Jurkat, Clone E6-1 (cell line): ENCODE measurements around the gene ADGRE2. TPM values are rescaled to one million over a fixed set of nuclear protein-coding genes. Genes with fewer than 3 reads are reported as not detected.
"Not testable (repeated sequence)": the region's sequence is repeated elsewhere in the genome, so short reads cannot be mapped to it uniquely, and the experiment has no call there.

Source experiments
- DNase-seq: peaks from one replicate; pipeline ENCODE4 v3.0.0-alpha.2; 2011; ENCODE audit warnings: low read depth, low spot score
- H3K4me3 ChIP-seq: 2 replicates; pipeline ENCODE4 v1.5.1; 2011; ENCODE audit warnings: mild to moderate bottlenecking, low read length, control low read depth, moderate library complexity
- polyA plus RNA-seq: library from polyadenylated mRNA; unstranded; fragments of >200 nt; gene quantifications from one replicate; pipeline ENCODE4 v1.2.1, GENCODE V29; 2012; ENCODE audit warnings: missing spikeins; ENCODE audit not compliant: insufficient read length, insufficient read depth

Gene ADGRE2
- polyA plus RNA-seq: 6.8 TPM

GRCh38 chr19:14778110-14778845 is at the start of gene ADGRE2:
TSS of gene ADGRE2 (minus strand) at chr19:14778560. CDS start at chr19:14776756, 1,804 bp downstream.
- H3K4me3 ChIP-seq: not testable (repeated sequence)
- peak; percentile 48 for DNase-seq

DNA sequence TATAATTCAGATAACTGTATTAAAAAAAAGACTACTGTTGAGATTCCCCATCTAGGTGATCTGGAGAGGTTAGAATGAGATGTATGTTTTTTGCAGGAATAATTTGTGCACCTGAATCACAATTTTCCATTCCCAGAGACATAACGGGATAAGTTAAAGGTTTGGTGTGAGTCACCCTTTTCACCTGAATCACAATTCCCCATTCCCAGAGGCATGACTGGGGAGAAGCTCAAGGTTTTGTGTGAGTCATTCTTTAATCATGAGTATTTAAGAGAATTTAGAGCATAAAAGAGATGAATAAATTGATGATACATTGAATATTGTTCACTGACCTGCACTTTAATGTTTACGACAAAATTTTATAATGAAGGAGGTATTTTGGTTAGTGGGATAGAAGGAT is 47.6 kb upstream of the ADGRE2 start:
- DNase-seq: no peak
- no peak overlapping the region for H3K4me3 ChIP-seq

DNA sequence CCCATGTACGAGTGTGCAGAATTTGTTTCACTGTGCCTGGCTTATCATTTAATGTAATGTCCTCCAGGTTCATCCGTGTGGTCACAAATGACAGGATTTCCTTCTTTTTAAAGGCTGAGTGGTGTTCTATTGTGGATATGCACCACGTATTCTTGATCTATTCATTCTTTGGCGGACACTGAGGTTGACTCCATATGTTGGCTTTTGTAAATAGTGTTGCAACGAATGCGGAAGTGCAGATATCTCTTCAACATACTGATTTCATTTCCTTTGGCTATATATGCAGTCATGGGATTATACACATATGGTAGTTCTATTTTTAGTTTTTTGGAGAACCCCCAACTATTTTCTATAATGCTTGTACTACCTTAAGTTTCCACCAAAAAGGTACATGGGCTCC is 43.6 kb upstream of the ADGRE2 start:
- H3K4me3 ChIP-seq: no peak overlapping the region
- DNase-seq: no peak

- DNase-seq: no peak
Measured at GRCh38 chr19:14818588-14818987, 40.2 kb upstream of the ADGRE2 start.

DNA sequence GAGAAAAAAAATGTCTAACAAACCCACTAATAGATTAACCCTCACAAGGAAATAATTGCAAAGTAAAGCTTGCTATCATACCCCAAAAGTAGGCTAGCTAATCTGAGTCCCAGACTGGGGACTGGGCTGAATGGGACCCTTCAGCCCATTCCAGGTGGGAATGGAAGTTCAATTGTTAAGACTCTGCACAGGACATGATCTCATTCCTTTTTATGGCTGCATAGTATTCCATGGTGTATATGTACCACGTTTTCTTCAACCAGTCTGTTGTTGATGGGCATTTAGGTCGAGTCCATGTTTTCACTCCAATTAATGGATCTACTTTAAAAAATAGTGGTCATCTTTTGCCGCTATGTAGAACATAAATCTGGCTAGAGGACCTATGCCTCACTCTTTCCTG is 38.7 kb upstream of the ADGRE2 start:
- no peak overlapping the region for H3K4me3 ChIP-seq
- no peak for DNase-seq

More at GRCh38 chr19:14818588-14818987, 40.2 kb upstream of the ADGRE2 start:
- no peak overlapping the region for H3K4me3 ChIP-seq

DNA sequence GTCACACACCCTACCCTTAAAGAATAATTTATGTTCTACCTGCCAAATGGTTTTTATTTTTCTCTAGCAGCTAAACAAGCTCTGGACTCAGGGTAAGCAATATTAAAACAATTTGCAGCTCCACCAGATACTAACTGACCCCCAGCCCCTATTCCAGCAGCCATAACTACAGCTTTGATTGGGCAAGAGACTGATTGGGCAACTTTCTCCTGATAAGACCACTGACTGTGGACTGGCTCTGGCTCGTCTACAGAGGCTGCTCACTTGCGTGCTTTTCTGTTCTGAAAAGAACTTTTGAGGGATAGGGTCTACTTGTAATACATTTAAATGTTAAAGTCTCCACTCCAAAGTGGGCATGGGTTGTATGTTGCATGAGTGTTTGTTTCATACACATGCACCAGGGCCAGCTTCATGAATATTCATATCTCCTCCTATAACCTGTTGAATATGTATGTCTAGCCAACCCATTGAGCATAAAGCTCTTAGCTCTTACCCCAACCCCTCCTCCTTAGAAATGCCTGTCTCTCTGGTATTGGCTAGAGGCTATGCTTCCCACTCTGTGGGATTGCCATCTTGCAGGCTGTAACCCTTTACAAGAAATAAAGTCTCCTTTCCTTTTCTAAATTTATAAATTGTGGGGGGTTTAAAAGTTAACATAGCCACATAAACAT is 36.8 kb upstream of the ADGRE2 start:
- H3K4me3 ChIP-seq: no peak overlapping the region
- no peak for DNase-seq

DNA sequence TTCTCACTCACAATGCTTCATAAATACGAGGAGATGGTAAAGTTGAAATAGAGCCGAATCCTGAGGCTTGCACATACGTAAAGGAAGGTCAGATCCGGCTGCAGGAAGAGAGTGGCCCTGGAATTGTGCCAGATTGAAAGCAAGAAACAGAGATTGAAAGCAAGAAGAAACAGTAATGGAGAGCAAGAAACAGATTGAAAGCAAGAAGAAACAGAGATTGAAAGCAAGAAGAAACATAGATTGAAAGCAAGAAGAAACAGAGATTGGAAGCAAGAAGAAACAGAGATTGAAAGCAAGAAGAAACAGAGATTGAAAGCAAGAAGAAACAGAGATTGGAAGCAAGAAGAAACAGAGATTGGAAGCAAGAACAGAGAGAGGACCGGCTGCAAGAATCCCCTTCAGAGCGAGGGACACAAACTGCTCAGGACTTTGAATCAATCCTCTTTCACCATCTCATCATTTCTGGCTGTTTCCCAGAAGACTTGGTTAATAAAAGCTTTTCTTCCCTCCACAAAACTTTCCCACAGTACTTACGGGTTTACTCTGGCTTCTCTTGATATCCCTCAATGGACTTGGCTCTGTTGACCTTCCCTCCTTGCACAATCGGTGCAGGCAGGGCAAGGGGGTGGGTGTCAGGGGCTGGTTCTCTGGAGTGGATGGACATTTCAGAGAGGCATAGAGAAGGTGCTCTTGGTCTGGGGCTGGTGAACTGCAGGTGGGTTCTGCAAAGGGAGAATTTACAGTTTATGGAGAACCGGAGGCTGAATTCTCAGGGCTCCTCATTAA is 31.1 kb upstream of the ADGRE2 start:
- H3K4me3 ChIP-seq: no peak overlapping the region
- DNase-seq: no peak

DNA sequence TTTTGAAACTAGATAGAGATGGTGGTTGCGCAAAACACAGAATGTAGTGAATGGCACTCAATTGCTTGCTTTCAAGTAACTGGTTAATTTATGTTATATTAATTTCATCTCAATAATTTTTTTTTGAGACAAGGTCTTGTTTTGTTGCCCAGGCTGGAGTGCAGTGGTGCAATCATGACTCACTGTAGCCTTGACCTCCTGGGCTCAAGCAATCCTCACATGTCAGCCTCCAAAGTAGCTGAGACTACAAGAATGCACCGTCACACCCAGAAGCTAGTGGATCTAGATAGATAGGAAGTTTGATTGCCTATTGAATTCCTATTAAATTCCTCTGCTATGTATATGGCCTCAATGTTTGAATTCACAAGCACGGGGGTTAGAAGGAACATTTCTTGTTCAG is 26.4 kb upstream of the ADGRE2 start:
- H3K4me3 ChIP-seq: no peak overlapping the region

DNA sequence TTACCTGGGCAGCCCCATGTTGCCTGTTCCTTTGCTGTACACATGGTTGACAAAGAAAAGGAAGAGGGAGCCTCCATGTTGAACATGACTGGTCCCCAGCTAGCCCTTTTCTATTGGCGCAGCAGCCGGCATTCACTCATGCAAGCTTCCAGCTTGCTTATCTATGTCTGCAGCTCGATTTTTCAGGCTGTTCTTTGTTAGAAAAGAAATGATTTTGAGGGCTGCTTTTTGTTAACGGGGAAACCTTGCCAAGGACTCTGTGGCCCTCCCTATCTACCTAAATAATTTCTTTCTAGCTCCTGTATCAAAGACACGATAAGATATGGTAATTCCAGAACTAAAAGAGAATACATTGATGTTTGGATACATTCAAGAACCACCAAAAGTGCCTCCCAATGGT is 20.4 kb upstream of the ADGRE2 start:
- no peak for DNase-seq
- no peak overlapping the region for H3K4me3 ChIP-seq

More for the DNA sequence above, 26.4 kb upstream of the ADGRE2 start:
- no peak for DNase-seq

GRCh38 chr19:14796021-14796420 is 17.7 kb upstream of the ADGRE2 start:
- no peak overlapping the region for H3K4me3 ChIP-seq
- DNase-seq: no peak

GRCh38 chr19:14795078-14795721 is 16.8 kb upstream of the ADGRE2 start:
- H3K4me3 ChIP-seq: no peak overlapping the region
- no peak for DNase-seq

- DNase-seq, H3K4me3 ChIP-seq: not testable (repeated sequence)
Measured at GRCh38 chr19:14792250-14792649, 13.9 kb upstream of the ADGRE2 start.

DNA sequence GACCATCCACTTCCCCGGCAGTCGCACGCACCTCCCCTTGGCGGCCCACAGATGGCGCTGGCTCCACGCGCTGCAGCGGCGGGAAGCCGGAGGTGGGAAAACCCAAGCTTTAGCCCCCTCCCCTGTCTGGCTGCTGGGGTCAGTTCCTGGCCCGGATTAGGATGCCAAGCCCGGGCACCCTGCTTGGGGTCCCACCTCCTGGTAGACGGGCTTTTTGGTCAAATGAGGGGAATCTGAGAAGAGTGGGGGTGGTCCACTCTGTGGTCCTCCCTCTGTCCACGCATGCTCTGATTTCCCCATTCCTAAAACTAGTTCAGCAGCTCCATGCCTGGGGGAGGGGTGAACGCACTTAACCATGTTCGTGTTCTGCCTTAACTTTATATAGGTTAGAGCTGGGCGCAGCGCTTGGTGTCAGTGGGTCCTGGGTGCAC is 8.1 kb upstream of the ADGRE2 start:
- H3K4me3 ChIP-seq: no peak overlapping the region
- DNase-seq: no peak

- H3K4me3 ChIP-seq: not testable (repeated sequence)
- DNase-seq: peak; percentile 49
Measured at GRCh38 chr19:14785102-14785793, 6.9 kb upstream of the ADGRE2 start.

DNA sequence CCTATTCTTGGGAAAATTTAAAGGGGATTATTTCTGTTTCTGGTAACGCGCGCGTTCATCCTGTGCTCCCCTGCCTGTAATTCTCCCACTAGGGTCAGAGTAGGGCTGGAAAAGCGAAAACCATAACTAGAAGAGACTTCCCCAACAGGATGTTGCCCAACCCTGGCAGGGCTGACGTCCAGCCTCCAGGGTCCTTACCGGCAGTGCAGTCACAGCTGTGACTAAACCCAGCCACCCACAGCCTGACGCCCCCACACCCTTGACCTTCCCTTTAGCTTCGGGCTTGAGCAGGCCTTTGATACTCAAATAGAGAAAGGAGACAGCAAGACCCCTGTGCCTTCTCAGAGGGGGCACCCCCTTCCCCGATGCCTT is 6.4 kb upstream of the ADGRE2 start:
- not testable (repeated sequence) for H3K4me3 ChIP-seq, DNase-seq

- DNase-seq, H3K4me3 ChIP-seq: not testable (repeated sequence)
Measured at GRCh38 chr19:14783410-14783998, 5.1 kb upstream of the ADGRE2 start.

GRCh38 chr19:14782626-14783409 is 4.5 kb upstream of the ADGRE2 start:
- no peak overlapping the region for H3K4me3 ChIP-seq
- DNase-seq: no peak
